Measurements from ENCODE around the gene ZNF236.

GRCh38 chr18:76993573-76993972 is 171.2 kb downstream of the ZNF236 start:
- TF ChIP-seq CTCF (IDR thresholded peaks at IDR 0.05) (no peak), POLR2A (IDR thresholded peaks at IDR 0.05) (no peak), EP300 (IDR thresholded peaks at IDR 0.05) (no peak)
